NCI-H1694 treated with DMSO at 0.1 percent for 48 hours (cell line): ENCODE data around the gene AIMP2.
"Not testable (repeated sequence)": the region's sequence is repeated elsewhere in the genome, so short reads cannot be mapped to it uniquely, and the experiment has no call there.

Experiments
- DNase-seq: peaks from one replicate; lab custom pipeline; 2025; lab: John Stamatoyannopoulos, UW

AIMP2 gene

GRCh38 chr7:6026011-6026819, 17.1 kb downstream of the AIMP2 start:
- no peak for DNase-seq

DNA sequence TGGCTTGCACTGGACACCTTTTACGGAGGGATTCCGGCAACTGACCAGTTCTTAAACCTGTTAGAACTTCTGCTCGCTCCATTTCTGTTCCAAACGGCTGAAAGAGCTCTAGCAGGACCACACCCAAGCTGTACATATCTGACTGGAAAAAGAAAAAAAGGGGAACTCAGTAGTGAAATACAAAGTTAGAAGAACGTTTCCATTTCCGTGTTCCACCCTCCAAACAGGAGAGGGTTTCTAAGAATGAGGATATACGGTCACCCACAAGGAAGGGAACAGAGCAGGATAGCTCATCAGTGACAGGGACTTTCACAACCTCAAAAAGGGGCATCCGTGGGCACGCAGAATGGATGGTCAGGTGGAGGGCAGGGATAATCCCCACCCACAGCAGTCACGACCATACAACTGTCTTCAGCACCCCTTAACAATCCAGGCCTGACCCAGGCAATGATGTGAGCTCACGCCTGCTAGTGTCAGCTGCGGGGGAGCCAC, 17.8 kb downstream of the AIMP2 start:
- DNase-seq, result no peak

GRCh38 chr7:6027806-6028365, 18.8 kb downstream of the AIMP2 start:
- no peak for DNase-seq

DNA sequence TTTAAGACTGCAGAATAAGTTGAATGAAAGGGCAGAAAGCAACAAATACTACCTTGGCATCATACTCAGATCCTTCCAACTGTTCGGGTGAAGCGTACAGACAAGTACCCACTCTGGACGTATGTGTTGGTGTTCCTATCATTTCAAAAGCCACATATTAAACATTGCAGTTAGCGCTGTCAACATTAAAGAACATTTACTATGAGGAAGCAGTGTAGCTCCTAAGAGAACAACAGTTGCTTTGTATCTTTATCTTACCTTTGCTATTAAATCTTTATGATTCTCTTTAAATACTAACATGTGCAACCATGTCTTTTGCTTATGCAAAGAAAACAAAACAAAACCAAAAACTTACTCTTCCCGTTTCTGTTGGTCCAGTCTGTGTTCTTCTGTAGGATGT, 19.5 kb downstream of the AIMP2 start:
- DNase-seq, result no peak

- no peak for DNase-seq
Observed at GRCh38 chr7:6030988-6031387, 21.9 kb downstream of the AIMP2 start, which contains the start of gene ANKRD61. Gene ANKRD61 (plus strand): TSS chr7:6031376. CDS start chr7:6031376, 0 bp downstream.

DNA sequence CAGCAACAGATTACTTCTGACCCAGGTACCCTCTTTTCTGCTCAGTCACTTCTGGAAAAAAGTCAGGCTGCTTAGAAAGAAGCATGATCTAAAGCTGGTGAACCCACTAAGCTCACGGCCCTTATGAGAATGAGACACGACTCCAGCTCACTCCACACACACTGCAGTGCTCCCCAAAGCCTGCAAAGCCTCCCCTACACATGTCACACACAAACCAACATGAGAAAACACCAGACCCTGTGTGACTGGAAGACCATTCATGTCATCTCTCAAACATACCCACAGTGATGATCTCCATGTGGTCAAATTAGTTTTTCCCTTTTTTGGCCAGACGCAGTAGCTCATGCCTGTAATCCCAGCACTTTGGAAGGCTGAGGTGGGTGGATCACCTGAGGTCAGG, 22.5 kb downstream of the AIMP2 start:
- no peak for DNase-seq

DNA sequence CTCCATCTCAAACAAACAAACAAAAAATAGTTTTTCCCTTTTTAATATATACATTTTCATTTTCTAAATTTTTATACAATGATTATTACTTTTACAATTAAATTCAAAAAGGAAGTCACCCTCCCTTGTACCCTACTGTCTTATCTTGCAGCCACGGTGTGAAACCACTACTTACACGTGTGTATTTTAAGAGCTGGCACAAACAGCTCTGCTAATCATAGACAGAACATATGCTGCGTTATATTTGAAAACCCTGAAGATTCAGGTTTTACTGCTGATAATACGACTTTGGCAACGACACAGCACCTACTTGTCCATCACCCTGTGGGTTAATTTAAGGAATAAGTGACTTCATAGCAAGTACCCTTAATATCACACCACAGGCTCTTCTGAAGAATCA, 23.1 kb downstream of the AIMP2 start:
- no peak for DNase-seq

DNA sequence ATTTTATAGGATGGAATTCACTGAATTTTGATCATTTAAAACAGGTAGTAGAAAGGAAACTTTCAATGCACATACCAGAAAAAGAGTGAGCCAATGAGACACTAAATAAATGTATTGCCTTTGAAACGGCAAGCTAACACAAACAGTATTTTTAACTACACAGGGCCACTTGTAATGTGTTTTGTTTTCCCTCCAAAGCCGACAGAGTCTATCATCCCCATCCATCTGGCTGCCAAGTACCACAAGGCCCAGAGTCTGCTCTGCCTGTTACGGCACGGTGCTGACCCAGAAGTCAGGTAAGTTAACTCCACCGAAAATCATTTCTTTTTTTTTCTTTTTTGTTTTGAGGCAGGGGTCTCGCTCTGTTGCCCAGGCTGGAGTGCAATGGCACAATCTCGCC, 23.6 kb downstream of the AIMP2 start:
- no peak for DNase-seq

GRCh38 chr7:6035165-6035564, 26.1 kb downstream of the AIMP2 start:
- no peak for DNase-seq

- no peak for DNase-seq
Observed at GRCh38 chr7:6035686-6036085, 26.6 kb downstream of the AIMP2 start.

DNA sequence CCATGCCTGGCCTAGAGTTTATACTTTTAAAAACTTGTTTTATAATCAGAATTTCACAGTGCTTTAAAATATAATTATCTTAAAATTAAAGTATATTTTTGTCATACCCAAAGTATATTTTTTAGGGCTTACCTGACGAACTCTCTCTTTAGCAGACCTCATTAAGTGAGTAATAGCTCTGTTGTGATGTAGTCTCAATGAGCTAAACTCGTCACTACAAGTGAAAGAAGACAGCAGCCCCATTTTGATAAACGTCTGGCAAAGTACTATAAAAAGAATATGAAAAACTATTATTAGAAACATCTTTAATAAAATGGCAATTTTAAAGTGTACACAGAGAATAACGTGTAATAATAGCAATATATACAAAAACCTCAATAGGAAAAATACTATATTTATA, 40.7 kb downstream of the AIMP2 start:
- DNase-seq, result no peak

DNA sequence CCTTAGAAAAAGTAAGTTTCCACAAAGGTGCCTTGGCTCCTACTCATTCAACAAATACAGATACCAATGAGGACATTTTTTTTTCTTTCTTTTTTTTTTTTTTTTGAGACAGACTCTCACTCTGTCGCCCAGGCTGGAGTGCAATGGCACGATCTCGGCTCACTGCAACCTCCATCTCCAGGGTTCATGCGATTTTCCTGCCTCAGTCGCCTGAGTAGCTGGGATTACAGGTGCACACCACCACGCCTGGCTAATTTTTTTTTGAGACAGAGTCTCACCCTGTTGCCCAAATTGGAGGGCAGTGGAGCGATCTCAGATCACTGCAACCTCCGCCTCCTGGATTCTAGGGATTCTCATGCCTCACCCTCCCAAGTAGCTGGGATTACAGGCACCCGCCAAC, 42.1 kb downstream of the AIMP2 start:
- DNase-seq, result not testable (repeated sequence)

DNA sequence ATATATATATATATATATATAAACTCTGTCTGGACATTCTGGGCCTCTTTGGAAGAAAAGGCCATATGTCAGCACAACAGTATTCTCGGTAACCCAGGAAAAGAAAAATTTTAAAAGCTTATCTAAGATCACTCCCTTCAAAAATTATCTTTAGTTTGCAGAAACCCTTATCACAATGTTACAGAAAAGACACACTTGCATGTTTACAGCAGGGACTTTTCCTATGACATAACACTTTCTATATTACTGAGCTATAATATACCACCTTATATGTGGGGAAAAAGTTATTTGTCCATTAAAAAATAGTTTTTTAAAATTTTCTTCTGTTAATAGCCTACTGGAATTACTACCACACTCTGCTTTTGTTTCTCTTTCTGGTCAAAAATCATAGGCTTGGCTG, 47.5 kb downstream of the AIMP2 start:
- no peak for DNase-seq

DNA sequence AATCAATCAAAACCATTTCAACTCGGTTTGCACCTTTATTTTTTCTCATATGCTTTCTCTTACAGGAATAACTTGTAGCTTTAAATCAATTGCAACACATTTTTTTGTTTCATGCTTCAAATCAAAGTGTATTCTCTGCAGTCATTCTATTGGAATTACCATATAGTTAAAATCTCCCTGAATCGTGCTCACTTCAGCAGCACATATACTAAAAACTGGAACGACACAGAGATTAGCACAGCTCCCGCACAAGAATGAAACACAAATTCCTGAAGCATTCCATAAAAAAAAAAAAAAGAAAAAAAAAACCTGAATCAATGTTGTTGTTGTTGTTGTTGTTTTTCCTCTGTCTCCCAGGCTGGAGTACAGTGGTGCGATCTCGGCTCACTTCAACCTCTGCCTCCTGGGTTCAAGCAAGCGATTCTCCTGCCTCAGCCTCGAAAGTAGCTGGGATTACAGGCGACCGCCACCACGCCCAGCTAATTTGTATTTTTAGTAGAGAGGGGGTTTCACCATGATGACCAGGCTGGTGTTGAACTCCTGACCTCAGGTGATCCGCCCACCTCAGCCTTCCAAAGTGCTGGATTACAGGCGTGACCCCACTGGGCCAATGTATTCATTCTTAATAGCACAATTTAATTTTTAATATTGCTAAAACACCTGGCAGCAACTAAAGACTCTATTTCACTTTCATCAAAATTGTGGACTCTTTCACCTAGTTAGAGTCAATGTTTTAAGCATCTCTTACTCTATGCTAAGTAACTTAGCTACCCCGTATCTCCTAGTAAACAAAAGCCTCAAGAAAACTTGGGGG, 48.5 kb downstream of the AIMP2 start:
- no peak for DNase-seq

DNA sequence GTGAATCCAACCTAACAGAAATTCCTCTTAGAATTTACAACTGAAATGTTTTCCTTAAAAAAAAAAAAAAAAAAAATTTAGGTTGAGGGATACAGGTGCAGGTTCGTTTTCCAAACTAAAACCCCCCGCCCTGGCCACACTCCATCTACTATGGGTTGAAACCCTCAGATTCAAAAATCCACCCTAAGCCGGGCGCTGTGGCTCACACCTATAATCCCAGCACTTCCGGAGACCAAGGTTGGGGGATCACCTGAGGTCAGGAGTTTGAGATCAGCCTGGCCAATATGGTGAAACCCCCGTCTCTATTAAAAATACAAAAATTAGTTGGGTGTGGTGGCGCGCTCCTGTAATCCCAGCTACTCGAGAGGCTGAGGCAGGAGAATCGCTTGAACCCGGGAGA, 50.9 kb downstream of the AIMP2 start:
- not testable (repeated sequence) for DNase-seq

DNA sequence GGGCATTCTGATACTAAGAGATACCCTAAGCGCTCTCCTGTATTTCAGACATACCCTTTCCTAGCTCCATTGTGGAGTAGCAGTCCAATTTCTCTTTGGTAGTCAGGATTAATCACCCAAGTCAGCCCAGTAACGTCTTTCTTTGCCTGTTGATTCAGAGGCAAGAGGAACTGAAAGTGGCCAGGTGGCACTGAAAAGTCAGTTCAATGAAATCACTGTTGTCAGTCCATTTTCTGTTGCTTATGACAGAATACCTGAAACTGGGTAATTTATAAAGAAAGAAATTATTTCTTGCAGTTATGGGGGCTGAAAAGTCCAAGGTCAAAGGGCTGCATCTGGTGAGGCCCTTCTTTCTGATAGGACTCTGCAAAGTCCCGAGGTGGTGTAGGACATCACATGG, 62.3 kb downstream of the AIMP2 start:
- DNase-seq, result no peak
